Stimulated activated CD4-positive, alpha-beta T cell treated with anti-CD3 and anti-CD28 coated beads, Interleukin-12 subunit alpha, Interleukin-12 subunit beta, amount 100 ng/mL, for 48 hours (primary cell): ENCODE results near the gene GID8.

Experiments used
- DNase-seq, 3 donors: peaks; one replicate each; pipeline ENCODE4 v3.0.0-alpha.2; 2020; ENCODE audit warnings: low read depth in 2 of 3, low spot score in 1 of 3

GID8 gene

GRCh38 chr20:62982124-62983075, 44.5 kb downstream of the GID8 start:
- DNase-seq: no peak

- no peak for DNase-seq
Measured at GRCh38 chr20:62983210-62983609, 45.3 kb downstream of the GID8 start.

GRCh38 chr20:62984666-62985443, 46.9 kb downstream of the GID8 start:
- no peak for DNase-seq

- DNase-seq: no peak
Measured at GRCh38 chr20:62985444-62985778, 47.5 kb downstream of the GID8 start.

DNA sequence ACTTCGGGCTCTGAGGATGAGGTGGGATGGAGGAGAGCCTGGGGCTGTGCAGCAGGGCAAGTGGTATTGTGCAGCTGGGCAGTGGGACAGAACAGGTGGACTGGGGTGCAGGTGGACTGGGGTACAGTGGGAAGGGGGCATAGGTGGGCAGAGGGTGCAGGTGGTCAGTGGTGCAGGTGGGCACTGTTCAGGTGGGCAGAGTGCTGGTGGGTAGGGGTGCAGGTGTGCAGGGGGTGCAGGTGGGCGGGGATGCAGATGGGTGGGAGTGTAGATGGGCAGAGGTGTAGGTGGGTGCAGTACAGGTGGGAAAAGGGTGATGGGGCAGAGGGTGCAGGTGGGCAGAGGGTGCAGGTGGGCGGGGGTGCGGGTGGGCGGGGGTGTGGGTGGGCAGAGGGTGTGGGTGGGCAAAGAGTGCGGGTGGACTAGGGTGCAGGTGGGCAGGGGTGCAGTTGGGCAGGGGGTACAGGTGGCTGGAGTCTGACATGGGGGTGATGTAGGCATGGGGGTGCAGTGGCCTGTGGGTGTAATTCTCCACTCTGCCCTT, 48.4 kb downstream of the GID8 start:
- no peak for DNase-seq

- no peak for DNase-seq
Measured at GRCh38 chr20:62987114-62987513, 49.2 kb downstream of the GID8 start.

GRCh38 chr20:62989201-62989601, 51.3 kb downstream of the GID8 start:
- DNase-seq: no peak

DNA sequence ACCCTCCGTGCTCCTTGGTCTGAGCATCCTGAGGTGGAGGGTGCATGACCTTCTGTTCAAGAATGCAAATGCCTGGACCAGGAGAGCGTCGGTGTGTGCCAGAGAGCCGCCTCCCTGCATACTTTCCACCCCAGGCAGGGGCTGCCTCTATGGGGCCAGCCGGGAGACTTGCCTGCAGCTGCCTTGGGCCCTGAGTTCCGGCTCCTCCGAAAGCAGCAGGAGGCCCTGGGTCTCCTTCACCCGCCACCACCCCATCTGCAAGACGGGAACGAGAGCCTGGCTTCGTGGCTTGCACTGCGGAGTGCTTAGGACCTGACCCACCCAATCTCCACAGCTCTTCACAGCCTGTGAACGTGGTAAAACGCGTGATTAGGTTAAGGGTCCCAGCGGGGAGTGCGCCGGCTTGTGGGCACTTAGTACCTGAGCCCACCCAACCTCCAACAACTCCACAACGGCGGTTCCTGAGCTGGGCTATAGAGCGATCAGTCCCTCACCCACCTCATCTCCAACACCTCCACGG, 52.4 kb downstream of the GID8 start:
- no peak for DNase-seq

DNA sequence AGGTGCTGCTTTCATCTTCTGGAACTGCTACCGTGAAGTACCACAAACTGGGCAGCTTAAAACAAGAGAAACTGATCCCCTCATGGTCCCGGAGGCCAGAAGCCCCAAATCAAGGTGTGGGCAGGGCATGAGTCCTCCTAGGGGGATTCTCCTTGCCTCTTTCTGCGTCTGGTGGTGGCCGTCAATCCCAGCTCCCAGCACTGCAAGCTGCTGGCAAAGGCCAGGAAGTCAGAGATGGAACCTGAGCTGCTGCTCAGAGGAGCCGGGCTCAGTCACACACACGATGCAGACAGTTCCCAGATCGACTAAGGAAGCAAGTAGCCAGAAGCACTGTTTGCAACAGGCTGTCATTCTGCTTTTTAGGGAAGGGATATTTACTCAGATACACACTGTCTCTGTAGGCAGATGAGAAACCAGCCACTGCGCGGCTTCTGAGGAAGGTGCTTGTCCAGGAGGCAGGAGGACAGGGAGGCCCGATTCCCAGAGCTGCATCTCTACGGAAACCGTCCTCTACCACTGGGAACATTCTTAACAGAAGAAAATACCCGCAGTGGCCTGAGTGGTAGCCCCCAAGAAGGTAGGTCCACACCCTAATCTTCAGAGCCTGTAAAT, 53.4 kb downstream of the GID8 start:
- no peak for DNase-seq

GRCh38 chr20:62991863-62992262, 53.9 kb downstream of the GID8 start:
- DNase-seq: no peak

GRCh38 chr20:62993856-62994494, 56.0 kb downstream of the GID8 start:
- DNase-seq: no peak

- DNase-seq: no peak
Measured at GRCh38 chr20:62994869-62995281, 56.9 kb downstream of the GID8 start.

- DNase-seq: no peak
Measured at GRCh38 chr20:62995481-62995880, 57.5 kb downstream of the GID8 start.

GRCh38 chr20:62995898-62996595, 58.1 kb downstream of the GID8 start:
- DNase-seq: no peak

GRCh38 chr20:62996596-62996982, 58.6 kb downstream of the GID8 start:
- no peak for DNase-seq

GRCh38 chr20:62997417-62998035, 59.6 kb downstream of the GID8 start:
- DNase-seq: no peak
